K562 (cell line): ENCODE data around the gene PPT1. TPM values are rescaled to one million over a fixed set of nuclear protein-coding genes. Genes with fewer than 3 reads are reported as not detected.

Experiments
- BCLAF1 ChIP-seq, 2 experiments: fragments of 450-650 bp in 1 of 2; IDR thresholded peaks; 2 replicates each; pipeline ENCODE4 v1.6.1; 2011 to 2017; ENCODE audit warnings: low read depth in 2 of 2, antibody characterized with exemption in 1 of 2, borderline replicate concordance in 1 of 2, low read length in 1 of 2, mild to moderate bottlenecking in 1 of 2, mixed read lengths in 1 of 2; ENCODE audit not compliant: control insufficient read depth in 1 of 2
- CXXC5 ChIP-seq: fragments of 250-450 bp; sonication (Bioruptor Pico); IDR thresholded peaks from 2 replicates; pipeline ENCODE4 v1.8.0; 2022; ENCODE audit warnings: inconsistent platforms, mild to moderate bottlenecking, moderate library complexity
- DPF2 ChIP-seq: fragments of 450-650 bp; IDR thresholded peaks from 2 replicates; pipeline ENCODE4 v1.6.1; 2016
- KAT2B ChIP-seq: IDR thresholded peaks from one replicate; pipeline ENCODE4 v1.6.1; 2012; ENCODE audit warnings: low read depth, mild to moderate bottlenecking, control low read depth, inconsistent platforms, low read length, moderate library complexity
- NUFIP1 ChIP-seq: fragments of 450-650 bp; IDR thresholded peaks from 2 replicates; pipeline ENCODE4 v1.6.1; 2018; ENCODE audit not compliant: partially characterized antibody
- PURB ChIP-seq: sonication (generic); formaldehyde crosslinking; IDR thresholded peaks from 2 replicates; pipeline ENCODE4 v1.9.0; 2021; ENCODE audit warnings: low read depth, mild to moderate bottlenecking, missing genetic modification reagents
- RAD51 ChIP-seq: fragments of 450-650 bp; IDR thresholded peaks from 2 replicates; pipeline ENCODE4 v1.7.1; 2016; ENCODE audit warnings: low read depth, mild to moderate bottlenecking, borderline replicate concordance
- SMAD3 ChIP-seq: fragments of 450-650 bp; formaldehyde crosslinking; conservative IDR thresholded peaks from 2 replicates; pipeline ENCODE4 v1.4.0; 2020; ENCODE audit warnings: mild to moderate bottlenecking
- SNAPC5 ChIP-seq: fragments of 250-450 bp; sonication (Bioruptor Pico); IDR thresholded peaks from 2 replicates; pipeline ENCODE4 v1.8.0; 2021; ENCODE audit warnings: moderate library complexity, mild to moderate bottlenecking, inconsistent platforms
- SNRNP70 ChIP-seq: fragments of 200-400 bp; formaldehyde crosslinking; optimal IDR thresholded peaks from 2 replicates; pipeline ENCODE3; 2017; ENCODE audit warnings: low read depth, low read length
- SRSF9 ChIP-seq: fragments of 200-400 bp; formaldehyde crosslinking; IDR thresholded peaks from 2 replicates; pipeline ENCODE4 v1.6.1; 2017; ENCODE audit warnings: low read depth, low read length, borderline replicate concordance
- TGIF2 ChIP-seq: sonication (generic); formaldehyde crosslinking; IDR thresholded peaks from 2 replicates; pipeline ENCODE4 v1.8.1; 2022; ENCODE audit warnings: mild to moderate bottlenecking, missing genetic modification reagents, moderate library complexity
- ZFX ChIP-seq: sonication (generic); formaldehyde crosslinking; IDR thresholded peaks from 2 replicates; pipeline ENCODE4 v1.8.0; 2022; ENCODE audit warnings: mild to moderate bottlenecking, missing genetic modification reagents, moderate library complexity
- ZNF384 ChIP-seq: IDR thresholded peaks from 2 replicates; pipeline ENCODE4 v1.6.1; 2012; ENCODE audit warnings: low read depth, low read length, improper control_type of control experiment
- ZNF75A ChIP-seq: fragments of 450-650 bp; formaldehyde crosslinking; IDR thresholded peaks from 2 replicates; pipeline ENCODE4 v1.4.0; 2020; ENCODE audit warnings: mild to moderate bottlenecking
- ZNF830 ChIP-seq: fragments of 250-450 bp; sonication (Bioruptor Pico); IDR thresholded peaks from 2 replicates; pipeline ENCODE4 v1.5.0; 2021; ENCODE audit warnings: mild to moderate bottlenecking
- polyA plus RNA-seq, 8 experiments: library from polyadenylated mRNA; depleted of rRNA in 4 of 8; stranded (reverse) in 5 of 8; unstranded in 3 of 8; fragments of >200 nt; fragmentation: Nextera tagmentation in 2 of 8; fragmentation: Illumina TruSeq in 1 of 8; extraction: Ambion mirVana in 2 of 8; extraction: Trizol in 1 of 8; gene quantifications; 2 replicates each; pipeline versions ENCODE4 v1.2.1 to v1.2.3, GENCODE V29; 2011 to 2014; ENCODE audit warnings: inconsistent platforms in 1 of 8, missing spikeins in 1 of 8
- total RNA-seq, 7 experiments: library from RNA; depleted of rRNA in 6 of 7; stranded (reverse); fragments of >200 nt in 6 of 7; fragmentation: Illumina TruSeq in 2 of 7; extraction: Trizol in 2 of 7; gene quantifications; 2 replicates each; pipeline versions ENCODE4 v1.2.1 to v1.2.3, GENCODE V29; 2011 to 2021; ENCODE audit warnings: low replicate concordance in 1 of 7
- TF ChIP-seq, protein P1 (sequence below): IDR thresholded peaks from 2 replicates; pipeline ENCODE4 v1.6.1; 2012; ENCODE audit warnings: low read depth, low read length, improper control_type of control experiment, borderline replicate concordance
- TF ChIP-seq, protein P2 (sequence below), 3 experiments: fragments of 200-800 bp in 1 of 3; sonication (Bioruptor generic) in 1 of 3; sonication (generic) in 1 of 3; formaldehyde crosslinking in 1 of 3; IDR thresholded peaks; 2 replicates each; pipeline versions ENCODE4 v1.6.1 to v1.8.0; 2016 to 2022; ENCODE audit warnings: mild to moderate bottlenecking in 2 of 3, missing compliant biosample characterization in 2 of 3, missing genetic modification characterization in 2 of 3, missing genetic modification reagents in 1 of 3

The PPT1 gene
- total and polyA plus RNA-seq, 9 of the 15 experiments (the other 6 are each of a cell fraction or from before 2014, with no cell fraction given): 72.2 to 285 (median 143) TPM

DNA sequence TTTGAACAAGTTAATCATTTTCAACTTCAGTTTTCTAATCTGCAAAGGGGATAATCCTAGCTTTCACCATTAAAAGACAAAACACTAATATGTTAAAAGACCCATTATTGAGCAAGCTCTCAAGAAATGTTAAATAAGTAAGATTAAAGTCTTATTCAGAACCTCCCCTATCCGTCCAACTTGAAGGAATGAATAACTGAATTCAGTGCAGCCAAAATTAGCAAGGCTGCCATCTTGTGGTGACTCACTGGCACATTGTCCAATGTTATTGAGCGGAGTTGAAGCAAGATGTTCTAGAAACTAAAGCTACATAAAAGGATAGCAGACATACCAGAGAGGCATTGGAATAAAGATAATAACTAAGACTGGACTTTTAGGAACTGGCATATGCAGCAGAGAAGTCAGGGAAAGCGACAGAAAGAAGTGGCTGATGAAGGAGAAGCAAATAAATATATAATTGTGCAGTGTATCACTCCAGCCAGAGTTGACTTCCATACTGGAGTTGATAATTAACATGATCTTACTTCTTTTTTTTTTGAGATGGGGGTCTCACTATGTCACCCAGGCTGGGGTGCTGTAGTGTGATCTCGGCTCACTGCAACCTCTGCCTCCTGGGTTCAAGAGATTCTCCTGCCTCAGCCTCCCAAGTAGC, 64.7 kb downstream of the PPT1 start (continued):
- TF ChIP-seq BCLAF1 (IDR thresholded peaks at IDR 0.05; ENCODE audit: borderline replicate concordance in 1 of 2, control insufficient read depth in 1 of 2, low read depth in 2 of 2, low read length in 1 of 2): no peak
- TF ChIP-seq CXXC5 (CRISPR knock-in tag): no peak
- TF ChIP-seq SRSF9: no peak
- 0 out of 2 replicates have a peak, but pooled peaks have one; percentile 9 for TF ChIP-seq ZNF384
- no peak for TF ChIP-seq KAT2B
- no peak for TF ChIP-seq ZNF830 (CRISPR knock-in tag)
- no peak for TF ChIP-seq TGIF2 (CRISPR knock-in tag)
- TF ChIP-seq, protein P1, sequence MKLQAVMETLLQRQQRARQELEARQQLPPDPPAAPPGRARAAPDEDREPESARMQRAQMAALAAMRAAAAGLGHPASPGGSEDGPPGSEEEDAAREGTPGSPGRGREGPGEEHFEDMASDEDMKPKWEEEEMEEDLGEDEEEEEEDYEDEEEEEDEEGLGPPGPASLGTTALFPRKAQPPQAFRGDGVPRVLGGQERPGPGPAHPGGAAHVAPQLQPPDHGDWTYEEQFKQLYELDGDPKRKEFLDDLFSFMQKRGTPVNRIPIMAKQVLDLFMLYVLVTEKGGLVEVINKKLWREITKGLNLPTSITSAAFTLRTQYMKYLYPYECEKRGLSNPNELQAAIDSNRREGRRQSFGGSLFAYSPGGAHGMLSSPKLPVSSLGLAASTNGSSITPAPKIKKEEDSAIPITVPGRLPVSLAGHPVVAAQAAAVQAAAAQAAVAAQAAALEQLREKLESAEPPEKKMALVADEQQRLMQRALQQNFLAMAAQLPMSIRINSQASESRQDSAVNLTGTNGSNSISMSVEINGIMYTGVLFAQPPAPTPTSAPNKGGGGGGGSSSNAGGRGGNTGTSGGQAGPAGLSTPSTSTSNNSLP: no peak
- TF ChIP-seq NUFIP1: no peak
- TF ChIP-seq SNRNP70: no peak
- TF ChIP-seq DPF2: peak; percentile 44; the same call in 1 of the 2 replicates
- no peak for TF ChIP-seq ZFX
- TF ChIP-seq RAD51: no peak
- TF ChIP-seq, protein P2, sequence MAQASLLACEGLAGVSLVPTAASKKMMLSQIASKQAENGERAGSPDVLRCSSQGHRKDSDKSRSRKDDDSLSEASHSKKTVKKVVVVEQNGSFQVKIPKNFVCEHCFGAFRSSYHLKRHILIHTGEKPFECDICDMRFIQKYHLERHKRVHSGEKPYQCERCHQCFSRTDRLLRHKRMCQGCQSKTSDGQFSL (CRISPR knock-in tag; IDR thresholded peaks at IDR 0.05): no peak
- TF ChIP-seq, protein P2 (tag; IDR thresholded peaks at IDR 0.05): no peak
- no peak for TF ChIP-seq ZNF75A (CRISPR knock-in tag)
- no peak for TF ChIP-seq PURB (CRISPR knock-in tag)
- TF ChIP-seq SNAPC5 (CRISPR knock-in tag): no peak
- no peak for TF ChIP-seq SMAD3 (CRISPR knock-in tag)
